Stimulated activated CD4-positive, alpha-beta T cell treated with anti-CD3 and anti-CD28 coated beads, Interleukin-4, amount 100 ng/mL, for 1 hour (primary cell): ENCODE results near the gene CCDC170.

Experiments used
- DNase-seq: peaks from one replicate; pipeline ENCODE4 v3.0.0-alpha.2; 2020

CCDC170 gene

GRCh38 chr6:151549790-151550189, 56.0 kb downstream of the CCDC170 start:
- no peak for DNase-seq

- no peak for DNase-seq
These were observed 56.8 kb downstream of the CCDC170 start for GRCh38 chr6:151550618-151551017.

- DNase-seq = no peak
These were observed 57.5 kb downstream of the CCDC170 start for GRCh38 chr6:151551223-151551857.

DNA sequence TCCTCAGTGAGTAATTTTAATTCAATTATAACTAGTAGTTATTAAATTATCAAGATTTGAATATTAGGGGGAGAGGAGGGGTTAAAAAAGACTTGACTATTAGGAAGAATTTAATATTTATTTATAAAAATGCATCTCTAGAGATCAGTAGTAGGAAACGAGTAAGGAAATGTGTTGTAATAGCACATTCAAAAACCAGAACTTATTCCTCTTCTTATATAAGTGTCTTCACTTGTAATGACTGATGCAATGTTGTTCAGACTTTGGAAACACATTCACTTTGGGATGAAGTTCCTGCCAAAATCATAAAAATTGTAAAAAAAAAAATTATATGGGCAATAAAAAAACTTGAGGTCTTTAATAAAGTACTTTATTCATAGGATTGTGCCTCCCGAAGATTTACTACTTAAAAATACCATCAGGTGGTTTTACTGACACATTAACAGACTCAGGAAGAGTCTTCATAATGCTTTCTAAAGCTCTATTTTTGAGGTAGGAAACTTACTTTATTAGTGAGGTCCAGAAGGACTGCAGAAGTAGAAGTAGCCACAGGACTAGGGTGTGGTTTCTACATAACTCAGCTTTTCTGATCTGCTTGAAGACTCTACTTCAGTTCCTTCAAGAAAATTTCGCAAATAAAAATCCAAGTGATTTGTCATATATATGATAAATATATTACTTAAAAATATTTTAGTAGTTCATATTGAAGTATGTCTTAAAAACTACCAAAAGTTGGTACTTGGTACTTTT, 59.8 kb downstream of the CCDC170 start:
- DNase-seq = no peak

DNA sequence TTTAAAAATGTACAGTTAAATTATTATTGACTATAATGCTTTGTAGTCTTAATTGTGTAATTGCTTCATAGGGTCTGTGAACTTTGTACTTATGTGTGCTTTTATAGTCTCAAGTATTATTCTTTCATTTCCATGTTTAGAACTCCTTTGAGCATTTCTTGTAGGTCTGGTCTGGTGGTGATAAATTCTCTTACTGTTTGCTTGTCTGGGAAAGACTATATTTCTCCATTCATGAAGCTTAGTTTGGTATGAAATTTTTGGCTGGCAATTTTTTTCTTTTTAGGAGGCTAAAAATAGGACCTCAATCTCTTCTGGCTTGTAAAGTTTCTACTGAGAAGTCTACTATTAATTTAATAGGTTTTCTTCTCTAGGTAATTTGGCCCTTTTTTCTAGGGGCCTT, 67.4 kb downstream of the CCDC170 start:
- no peak for DNase-seq

GRCh38 chr6:151564654-151565053, 70.8 kb downstream of the CCDC170 start:
- no peak for DNase-seq

DNA sequence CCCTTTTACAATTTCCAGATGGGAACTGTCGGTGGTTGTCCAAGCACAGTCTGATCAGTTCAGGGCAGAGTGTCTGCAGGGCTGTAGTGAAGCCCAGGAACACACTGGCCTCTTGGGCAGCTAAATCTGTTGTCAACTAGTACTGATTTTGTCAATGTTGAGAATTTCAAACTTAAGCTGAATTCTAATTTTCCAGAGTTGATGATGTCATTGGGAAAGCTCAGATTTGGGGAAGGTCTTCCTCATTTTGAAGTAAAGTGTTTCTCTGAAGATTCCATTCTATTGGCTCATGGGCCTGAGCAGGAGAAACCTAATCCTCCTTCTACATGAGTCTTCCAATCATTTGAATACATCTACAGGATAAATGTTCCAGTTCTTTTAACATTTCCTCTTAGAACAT, 72.1 kb downstream of the CCDC170 start:
- DNase-seq = no peak

DNA sequence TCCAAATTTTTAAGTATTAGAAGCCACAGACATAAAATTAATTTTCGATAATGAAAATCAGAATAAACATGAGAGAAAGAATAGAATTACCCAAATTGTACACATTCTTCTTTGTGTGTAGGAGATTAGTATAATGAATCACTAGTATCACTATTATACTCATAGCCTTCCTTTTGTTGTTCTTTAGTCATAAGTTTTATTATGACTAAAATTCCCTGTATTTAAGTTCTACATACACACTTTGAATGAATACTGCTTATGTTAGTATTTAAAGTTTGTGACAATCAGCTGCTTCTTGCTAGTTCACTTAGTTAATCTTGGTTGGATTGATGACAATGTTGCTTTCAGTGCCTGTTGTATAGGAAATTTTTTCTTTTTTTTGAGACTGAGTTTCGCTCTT, 72.7 kb downstream of the CCDC170 start:
- DNase-seq = no peak

DNA sequence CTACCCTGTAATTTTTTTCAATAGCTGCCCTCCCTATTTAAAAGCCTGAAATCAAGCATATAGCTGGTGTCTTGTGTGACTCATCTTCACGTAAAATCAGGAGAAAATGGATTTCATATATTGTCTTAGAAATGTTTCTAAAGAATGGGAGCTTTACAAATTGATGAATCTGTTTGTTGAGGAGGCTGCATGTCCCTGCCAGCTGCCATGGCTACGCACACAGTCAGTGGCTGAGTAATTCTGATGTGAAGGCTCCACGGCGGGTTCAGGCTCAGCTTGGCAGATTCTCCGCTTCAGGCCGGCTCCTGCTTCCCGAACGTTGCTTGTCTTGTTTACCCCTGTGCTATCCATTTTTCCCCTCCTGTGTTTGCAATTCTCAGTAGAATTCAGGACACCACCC, 82.8 kb downstream of the CCDC170 start:
- no peak for DNase-seq

- DNase-seq = no peak
These were observed 83.4 kb downstream of the CCDC170 start for GRCh38 chr6:151577257-151577656.

GRCh38 chr6:151585741-151586140, 91.9 kb downstream of the CCDC170 start:
- DNase-seq = no peak

GRCh38 chr6:151589667-151590066, 95.8 kb downstream of the CCDC170 start:
- DNase-seq = no peak

DNA sequence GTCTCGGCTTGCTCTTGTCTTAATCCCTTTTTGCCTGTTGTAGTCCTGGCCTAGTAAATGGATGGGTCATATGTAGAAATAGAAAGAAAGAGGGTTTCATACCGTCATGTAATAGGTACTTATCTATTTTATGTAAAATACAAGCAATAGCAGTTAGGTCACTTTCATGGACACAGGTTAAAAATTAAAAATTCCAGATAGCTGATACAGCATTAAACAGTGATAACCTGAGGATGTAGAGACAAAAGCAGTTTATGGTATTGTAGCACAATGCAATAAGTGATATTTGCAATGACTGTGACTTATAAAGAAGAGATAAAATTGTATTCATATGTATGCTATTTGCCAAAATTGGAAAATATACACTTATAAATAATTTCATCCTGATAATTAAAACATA, 96.9 kb downstream of the CCDC170 start:
- DNase-seq = no peak

- no peak for DNase-seq
These were observed 98.8 kb downstream of the CCDC170 start for GRCh38 chr6:151592449-151593159.

- no peak for DNase-seq
These were observed 115.5 kb downstream of the CCDC170 start for GRCh38 chr6:151609146-151609902.

DNA sequence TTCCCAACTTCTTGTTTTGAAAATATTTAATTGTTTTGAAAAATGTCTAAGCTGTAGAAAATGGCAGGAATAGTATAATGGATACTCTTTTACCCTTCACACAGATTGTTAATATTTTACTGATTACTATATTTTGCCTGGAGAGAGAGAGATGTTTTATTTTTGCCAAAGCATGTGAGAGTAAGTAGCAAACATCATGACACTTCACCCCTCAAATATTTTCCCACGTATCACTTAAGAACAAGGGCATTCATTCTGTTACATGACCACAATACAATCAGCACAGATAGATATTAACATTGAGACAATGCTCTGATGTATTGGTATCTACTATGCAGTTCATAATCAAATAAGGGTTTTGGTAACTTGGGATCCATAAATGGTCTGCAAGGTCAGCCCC, 116.5 kb downstream of the CCDC170 start:
- DNase-seq = no peak

DNA sequence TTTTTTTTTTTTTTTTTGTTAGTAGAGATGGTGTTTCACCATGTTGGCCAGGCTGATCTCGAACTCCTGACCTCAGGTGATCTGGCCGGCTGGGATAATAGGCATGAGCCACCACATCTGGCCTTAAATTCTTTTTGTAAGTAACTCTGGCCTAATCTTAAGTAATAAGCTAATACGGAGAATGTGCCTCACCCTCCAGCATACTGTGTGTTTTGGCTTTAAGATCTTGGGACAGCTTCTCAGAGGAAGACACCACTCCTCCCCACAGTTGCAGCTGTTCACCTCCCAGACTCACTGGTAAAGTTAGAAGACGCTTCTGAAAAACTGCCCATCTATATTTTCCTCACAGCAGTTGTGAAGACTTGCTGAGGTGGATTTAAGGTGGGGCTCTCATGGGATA, 120.8 kb downstream of the CCDC170 start:
- no peak for DNase-seq

DNA sequence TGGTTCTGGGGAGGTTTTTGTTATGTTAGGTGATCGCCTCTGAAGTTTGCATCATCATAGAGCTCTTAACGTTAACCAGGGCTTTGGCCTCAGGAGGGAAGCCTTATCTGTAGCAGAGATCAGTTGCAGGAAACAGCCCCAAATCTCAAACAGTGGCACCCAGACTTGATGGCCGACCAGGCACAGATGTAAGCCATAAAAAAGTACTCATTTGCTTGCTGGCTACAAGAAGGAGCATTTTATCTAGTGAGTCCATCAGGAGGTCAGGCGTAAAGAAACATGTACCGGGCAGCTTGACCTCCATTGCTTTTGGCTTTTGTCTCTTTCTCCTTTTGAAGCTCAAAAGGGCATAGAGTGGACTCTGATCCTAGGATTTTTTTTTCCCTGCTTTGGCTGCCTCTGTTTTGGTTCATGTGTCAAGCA, 122.3 kb downstream of the CCDC170 start:
- DNase-seq = no peak

- DNase-seq = no peak
These were observed 122.8 kb downstream of the CCDC170 start for GRCh38 chr6:151616600-151616999.

DNA sequence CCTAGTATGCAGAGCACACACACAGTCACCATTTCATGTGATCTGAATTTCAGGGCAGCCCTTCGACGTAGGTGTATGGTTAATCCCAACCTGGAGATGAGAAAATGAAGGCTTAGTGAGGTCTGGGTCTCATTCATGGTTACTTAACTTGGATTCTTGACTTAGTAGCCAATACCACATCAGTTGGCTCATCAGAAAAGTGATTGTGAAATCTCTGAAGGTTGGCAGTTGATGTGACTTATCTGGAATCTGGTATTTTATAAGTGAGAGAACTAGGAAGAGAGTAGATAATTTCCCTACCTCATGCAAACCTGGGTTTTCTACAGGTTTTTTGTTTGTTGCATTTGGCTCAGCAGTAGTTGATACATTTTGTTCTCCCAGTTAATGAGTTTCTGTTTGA, 123.7 kb downstream of the CCDC170 start:
- no peak for DNase-seq

GRCh38 chr6:151618717-151619116, 124.9 kb downstream of the CCDC170 start:
- no peak for DNase-seq

DNA sequence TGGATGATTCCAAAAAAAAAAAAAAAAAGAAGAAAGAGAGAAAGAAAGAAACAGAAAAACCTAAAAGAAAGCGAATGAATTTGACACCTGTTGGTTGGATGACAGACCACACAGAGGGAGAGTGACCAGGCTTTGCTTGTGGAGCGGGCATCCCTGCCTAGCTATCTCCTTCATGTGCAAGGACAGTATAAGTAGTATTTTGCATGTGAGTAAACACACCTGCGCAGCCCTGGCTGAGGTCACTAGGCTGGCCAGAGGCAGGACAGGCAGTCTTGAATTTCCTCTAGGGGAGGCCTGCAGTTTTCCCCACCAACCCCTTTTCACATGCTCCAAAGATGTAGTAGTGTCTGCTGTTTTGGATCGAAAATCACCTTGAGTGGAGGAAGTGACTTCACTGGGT, 126.4 kb downstream of the CCDC170 start:
- no peak for DNase-seq

DNA sequence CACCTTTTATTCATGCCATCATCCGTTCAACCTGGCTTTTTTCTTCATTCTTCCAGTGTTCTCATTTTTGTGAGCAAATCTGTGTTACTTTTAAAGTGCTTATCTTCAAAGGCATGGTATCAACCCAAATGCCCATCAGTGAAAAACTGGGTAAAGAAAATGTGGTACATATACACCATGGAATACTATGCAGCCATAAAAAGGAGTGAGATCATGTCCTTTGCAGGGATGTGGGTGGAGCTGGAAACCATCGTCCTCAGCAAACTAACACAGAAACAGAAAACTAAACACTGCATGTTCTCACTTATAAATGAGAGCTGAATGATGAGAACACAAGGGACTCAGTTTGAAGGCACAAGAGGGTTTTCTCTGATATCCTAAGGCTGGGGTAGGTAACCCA, 130.3 kb downstream of the CCDC170 start:
- DNase-seq = no peak
